Hematopoietic multipotent progenitor cell treated with erythropoietin and hydrocortisone succinate and interleukin-3 and kit ligand, for 17 days (in vitro differentiated cells): ENCODE data around the gene CYP27C1.
"Not testable (repeated sequence)": the region's sequence is repeated elsewhere in the genome, so short reads cannot be mapped to it uniquely, and the experiment has no call there.

Experiments
- DNase-seq: peaks from one replicate; pipeline ENCODE4 v3.0.0-alpha.2; 2015; ENCODE audit warnings: low spot score

The CYP27C1 gene

GRCh38 chr2:127224135-127224534, 4.0 kb upstream of the CYP27C1 start:
- not testable (repeated sequence) for DNase-seq

GRCh38 chr2:127220768-127221527, 849 bp upstream of the CYP27C1 start:
- no peak for DNase-seq

- no peak for DNase-seq
Measured at GRCh38 chr2:127219171-127220070, 678 bp downstream of the CYP27C1 start.

GRCh38 chr2:127218812-127219170, 1.3 kb downstream of the CYP27C1 start:
- no peak for DNase-seq

GRCh38 chr2:127217470-127218325, 2.4 kb downstream of the CYP27C1 start:
- DNase-seq = no peak

- DNase-seq = no peak
Measured at GRCh38 chr2:127216593-127216992, 3.5 kb downstream of the CYP27C1 start.

- DNase-seq = no peak
Measured at GRCh38 chr2:127216095-127216494, 4.0 kb downstream of the CYP27C1 start.

- not testable (repeated sequence) for DNase-seq
Measured at GRCh38 chr2:127214201-127214600, 5.9 kb downstream of the CYP27C1 start.

GRCh38 chr2:127208313-127208712, 11.8 kb downstream of the CYP27C1 start:
- no peak for DNase-seq

- no peak for DNase-seq
Measured at GRCh38 chr2:127205218-127206125, 14.6 kb downstream of the CYP27C1 start.

- DNase-seq = no peak
Measured at GRCh38 chr2:127201452-127201851, 18.6 kb downstream of the CYP27C1 start.

- DNase-seq = no peak
Measured at GRCh38 chr2:127200962-127201361, 19.1 kb downstream of the CYP27C1 start.

- no peak for DNase-seq
Measured at GRCh38 chr2:127199223-127199622, 20.9 kb downstream of the CYP27C1 start.

GRCh38 chr2:127197475-127198385, 22.4 kb downstream of the CYP27C1 start:
- DNase-seq = peak; percentile 24

GRCh38 chr2:127196998-127197397, 23.1 kb downstream of the CYP27C1 start:
- DNase-seq = no peak

GRCh38 chr2:127196549-127196948, 23.6 kb downstream of the CYP27C1 start:
- no peak for DNase-seq

GRCh38 chr2:127195140-127196074, 24.7 kb downstream of the CYP27C1 start:
- no peak for DNase-seq

- DNase-seq = no peak
Measured at GRCh38 chr2:127194447-127194846, 25.7 kb downstream of the CYP27C1 start.

GRCh38 chr2:127193967-127194280, 26.2 kb downstream of the CYP27C1 start:
- DNase-seq = no peak
